ENCODE data around the gene MBOAT2. TPM values are rescaled to one million over a fixed set of nuclear protein-coding genes. Genes with fewer than 3 reads are reported as not detected.

MBOAT2 gene
- total and polyA plus RNA-seq, 3 donors from 2014 or later: 21.2 to 24.8 (median 24.2) TPM

- H3K4me1 ChIP-seq: no peaks in the 10 kb centered on the region
- no peaks in the 10 kb centered on the region for H3K27me3 ChIP-seq
- TF ChIP-seq POLR2A (IDR thresholded peaks at IDR 0.05): no peak
- TF ChIP-seq CTCF (IDR thresholded peaks at IDR 0.05): no peak
- H3K36me3 ChIP-seq (ENCODE audit: low read depth, missing control alignments): no peaks in the 10 kb centered on the region
- DNase-seq: no peak
- intact Hi-C loops (cut with DNase I; ENCODE audit: low total_unique reads): no loop called here
- H3K27ac ChIP-seq: peak overlapping the region in 1 of 2 donors; percentile 46
- no peaks in the 10 kb centered on the region for H3K9me3 ChIP-seq
- H3K4me3 ChIP-seq: no peak overlapping the region
- 58 to 63% methylated on average over 8 of the region's 8 CpGs for WGBS, 2 donors
Observed at GRCh38 chr2:8821276-8822217, 181.9 kb downstream of the MBOAT2 start.

- no peaks in the 10 kb centered on the region for H3K36me3 ChIP-seq (ENCODE audit: low read depth, missing control alignments)
Observed at GRCh38 chr2:8819948-8820347, 183.5 kb downstream of the MBOAT2 start.

GRCh38 chr2:8819194-8819593, 184.3 kb downstream of the MBOAT2 start:
- intact Hi-C loops (cut with DNase I; ENCODE audit: low total_unique reads): no loop called here
- WGBS, 2 donors: 86 to 90% methylated on average over 5 of the region's 5 CpGs
- Histone ChIP-seq H3K4me3 (no peak overlapping the region), H3K9me3 (no peaks in the 10 kb centered on the region), H3K4me1 (no peaks in the 10 kb centered on the region), H3K36me3 (ENCODE audit: low read depth, missing control alignments) (no peaks in the 10 kb centered on the region), H3K27me3 (no peaks in the 10 kb centered on the region), H3K27ac (no peak overlapping the region)
- no peak for TF ChIP-seq POLR2A (IDR thresholded peaks at IDR 0.05)
- TF ChIP-seq CTCF (IDR thresholded peaks at IDR 0.05): no peak
- DNase-seq: no peak

More at GRCh38 chr2:8819948-8820347, 183.5 kb downstream of the MBOAT2 start:
- Histone ChIP-seq H3K9me3 (no peaks in the 10 kb centered on the region), H3K27me3 (no peaks in the 10 kb centered on the region), H3K4me3 (no peak overlapping the region), H3K4me1 (no peaks in the 10 kb centered on the region), H3K27ac (no peak overlapping the region)
- WGBS, 2 donors: 89 to 92% methylated on average over 8 of the region's 8 CpGs
- TF ChIP-seq POLR2A (IDR thresholded peaks at IDR 0.05): no peak
- no peak for TF ChIP-seq CTCF (IDR thresholded peaks at IDR 0.05)
- no peak for DNase-seq
- intact Hi-C loops (cut with DNase I; ENCODE audit: low total_unique reads): no loop called here

DNA sequence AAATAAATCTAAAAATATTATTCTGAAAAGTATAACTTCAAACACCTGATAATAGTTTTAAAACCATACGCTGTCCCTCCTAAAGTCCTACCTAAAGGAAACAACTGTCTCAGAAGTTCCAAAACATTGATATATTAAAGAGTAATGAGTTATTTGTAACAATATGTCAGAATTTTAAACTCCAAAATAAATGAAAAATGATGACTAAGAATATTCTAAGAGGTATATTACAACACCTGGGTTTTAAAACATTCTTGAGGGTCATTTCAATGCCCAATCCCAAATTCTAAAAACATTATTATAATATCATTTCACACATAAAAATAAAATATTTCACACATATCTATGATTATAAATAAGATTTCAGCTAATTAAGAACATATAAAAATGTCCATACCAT, 186.3 kb downstream of the MBOAT2 start:
- intact Hi-C loops (cut with DNase I; ENCODE audit: low total_unique reads): no loop called here
- Histone ChIP-seq H3K9me3 (no peaks in the 10 kb centered on the region), H3K36me3 (ENCODE audit: low read depth, missing control alignments) (no peaks in the 10 kb centered on the region), H3K4me1 (no peaks in the 10 kb centered on the region), H3K27ac (no peak overlapping the region), H3K27me3 (no peaks in the 10 kb centered on the region), H3K4me3 (no peak overlapping the region)
- 100% methylated on average over 1 of the region's 1 CpG for whole genome bisulfite sequencing, 2 donors
- TF ChIP-seq POLR2A (IDR thresholded peaks at IDR 0.05): no peak
- TF ChIP-seq CTCF (IDR thresholded peaks at IDR 0.05): no peak
- no peak for DNase-seq

Measured in testis (tissue), 3 donors.